GM21825 (cell line): ENCODE data around the gene SCN5A.
"Not testable (repeated sequence)": the region's sequence is repeated elsewhere in the genome, so short reads cannot be mapped to it uniquely, and the experiment has no call there.

Source experiments
- ATAC-seq: cut with Tn5 transposase; IDR thresholded peaks from one replicate; pipeline ENCODE4 v1.9.1; 2021; ENCODE audit warnings: mild to moderate bottlenecking, moderate library complexity; ENCODE audit not compliant: unreplicated experiment

Gene SCN5A

GRCh38 chr3:38580450-38581382 is 68.8 kb downstream of the SCN5A start:
- no peak for ATAC-seq

DNA sequence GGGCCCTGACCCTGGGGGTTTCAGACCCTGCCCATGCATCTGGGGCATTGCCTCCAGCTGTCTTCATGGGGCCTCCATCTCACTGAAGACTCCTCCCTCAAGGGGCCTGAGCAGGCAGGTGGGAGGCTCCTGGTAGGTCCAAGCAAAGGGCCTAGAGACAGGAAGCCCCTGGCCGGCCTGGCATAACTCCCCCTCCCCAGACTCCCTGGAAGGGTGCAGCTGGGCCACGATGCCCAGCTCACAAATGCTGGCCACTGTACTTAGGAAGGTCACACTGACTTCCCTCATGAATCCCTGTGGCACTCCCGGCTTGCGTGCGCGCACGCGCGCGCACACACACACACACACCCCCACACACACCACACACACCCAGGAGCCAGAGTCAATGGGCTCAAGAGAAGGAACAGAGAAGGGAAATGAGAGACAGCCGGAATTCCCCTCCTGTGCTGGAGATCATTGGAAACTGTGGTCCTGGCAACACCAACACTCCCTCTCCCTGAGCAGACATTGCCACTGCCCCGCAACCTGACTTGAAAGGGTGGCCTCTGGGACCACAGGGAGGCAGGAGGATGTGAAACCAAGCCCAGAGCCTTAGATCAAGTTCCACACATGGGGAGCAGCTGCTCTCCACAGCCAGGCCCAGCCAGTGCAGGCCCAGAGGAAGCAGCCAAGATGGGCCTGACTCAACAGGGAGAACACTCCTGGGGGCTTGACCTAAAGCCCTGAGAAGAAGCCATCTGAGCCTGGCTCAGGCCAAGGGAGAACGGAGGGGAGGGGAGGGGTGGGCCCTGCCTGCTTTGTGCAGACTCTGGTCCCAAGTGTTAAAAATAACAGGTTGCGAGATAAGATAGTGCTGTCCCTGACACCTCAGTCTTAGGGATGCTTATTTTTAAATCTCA is 69.7 kb downstream of the SCN5A start:
- ATAC-seq: no peak

DNA sequence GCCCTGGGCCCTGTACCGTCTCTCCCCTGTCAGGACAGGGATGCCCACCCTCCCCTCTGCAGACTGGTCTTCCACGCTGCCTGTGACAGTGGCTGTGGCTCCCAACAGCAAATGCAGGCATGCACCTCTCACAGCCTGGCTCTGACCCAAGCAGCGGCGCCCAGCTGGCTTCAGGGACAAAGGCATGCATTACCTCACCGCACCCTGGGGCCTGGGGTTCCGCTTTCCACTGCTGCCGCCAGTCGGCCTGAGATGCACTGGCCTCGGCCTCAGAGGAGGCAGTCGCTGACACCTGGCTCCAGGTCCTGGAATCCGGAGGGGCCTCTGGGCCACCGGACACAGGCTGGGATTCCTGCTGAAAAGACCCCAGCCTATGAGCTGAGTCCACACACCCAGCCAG is 70.3 kb downstream of the SCN5A start:
- ATAC-seq: no peak

DNA sequence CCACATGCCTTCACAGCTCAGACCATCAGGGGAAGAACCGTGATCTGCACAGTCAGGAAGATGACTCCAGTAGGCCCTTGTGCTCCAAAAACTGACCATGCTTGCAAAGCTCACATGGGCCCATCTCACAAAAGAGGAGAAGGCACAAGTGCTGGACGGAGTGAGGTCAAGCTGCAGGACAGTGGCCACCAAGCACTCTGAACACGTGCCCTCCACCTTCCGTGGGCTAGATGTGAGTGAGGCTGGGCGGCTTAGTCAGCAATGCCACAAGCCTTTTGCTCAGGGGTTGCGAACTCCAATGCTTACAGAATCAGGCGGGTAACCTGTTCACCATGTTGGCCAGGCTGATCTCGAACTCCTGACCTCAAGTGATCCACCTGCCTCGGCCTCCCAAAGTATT is 70.9 kb downstream of the SCN5A start:
- no peak for ATAC-seq

DNA sequence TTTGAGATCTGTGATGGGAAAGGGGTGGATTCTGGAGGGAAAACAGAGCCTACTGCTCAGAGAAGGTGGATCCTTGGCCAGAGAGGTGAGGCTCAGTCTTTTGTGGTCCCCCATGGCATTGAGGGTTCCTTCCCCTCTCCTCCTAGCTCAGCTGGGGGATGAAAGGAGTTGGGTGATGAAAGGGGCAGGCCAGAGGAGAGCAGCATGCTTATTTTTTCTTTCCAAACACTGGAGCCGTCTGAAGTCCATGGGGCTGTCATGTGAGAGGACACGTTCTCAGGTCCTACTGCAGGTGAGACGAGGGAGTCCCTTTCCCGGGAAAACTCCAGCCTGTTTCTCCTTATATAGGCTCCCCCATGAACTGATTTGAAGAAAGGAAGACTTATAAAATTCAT is 71.4 kb downstream of the SCN5A start:
- ATAC-seq: no peak

DNA sequence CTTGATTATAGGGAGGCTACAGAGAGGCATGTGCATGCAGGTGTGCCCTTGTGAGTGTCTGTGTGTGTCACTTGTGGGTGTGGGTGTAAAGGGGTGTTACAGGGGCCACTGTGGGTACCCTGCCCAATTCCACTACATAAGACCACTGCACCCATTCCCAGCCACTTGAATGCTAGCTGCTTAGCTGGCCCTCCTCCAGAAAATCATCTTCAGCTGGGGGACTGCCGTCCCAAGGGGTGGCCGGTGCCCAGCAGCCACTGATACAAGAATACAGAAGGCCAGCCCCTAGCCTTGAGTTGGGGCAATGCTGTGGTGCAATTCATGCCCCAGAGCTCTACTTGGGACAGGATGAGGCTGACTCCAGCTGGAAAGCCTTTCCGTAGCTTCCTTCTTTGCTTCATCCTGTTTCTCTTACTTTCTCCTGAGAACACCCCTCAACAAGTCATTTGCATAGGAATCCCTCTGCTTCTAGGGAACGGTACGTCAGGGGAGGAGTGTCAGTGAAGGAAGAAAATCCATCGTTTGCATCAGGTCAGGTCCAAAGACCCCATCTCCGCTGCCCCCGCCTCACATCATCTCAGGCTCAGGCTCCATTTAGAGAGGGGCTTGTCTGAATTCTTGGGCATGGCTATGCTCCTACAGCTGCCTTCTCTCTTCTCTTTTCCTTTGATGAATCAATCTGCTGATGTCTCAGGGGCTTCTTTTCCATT is 72.0 kb downstream of the SCN5A start:
- no peak for ATAC-seq

GRCh38 chr3:38576526-38577370 is 72.7 kb downstream of the SCN5A start:
- no peak for ATAC-seq

GRCh38 chr3:38576131-38576525 is 73.4 kb downstream of the SCN5A start:
- no peak for ATAC-seq

DNA sequence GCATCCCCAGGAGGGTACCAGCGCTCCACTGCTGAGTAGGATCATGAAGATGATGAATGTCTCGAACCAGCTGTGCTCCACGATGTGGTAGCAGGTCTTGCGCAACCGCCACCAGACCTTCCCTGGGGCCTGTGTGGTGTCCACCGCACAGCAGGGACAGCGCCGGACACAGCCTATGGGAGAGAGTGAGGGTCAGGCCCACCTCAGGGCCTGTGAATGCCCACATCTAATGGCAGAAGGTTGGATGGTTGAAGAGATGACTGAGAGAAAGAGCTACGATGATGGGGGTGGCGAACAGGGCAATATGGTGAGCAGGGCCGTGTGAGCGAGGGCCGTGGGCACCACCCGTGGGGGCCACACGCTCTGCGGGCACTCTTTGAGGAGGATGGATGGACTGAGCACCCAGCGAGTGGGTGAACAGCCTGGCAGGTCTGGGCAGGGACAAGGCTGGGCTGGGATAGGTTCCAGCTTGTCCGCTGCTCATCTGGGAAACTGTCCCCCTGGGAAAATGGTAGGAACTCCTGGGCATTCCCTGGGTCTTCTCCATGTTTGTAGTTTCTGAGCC is 74.1 kb downstream of the SCN5A start:
- no peak for ATAC-seq

- no peak for ATAC-seq
These were observed 74.8 kb downstream of the SCN5A start for GRCh38 chr3:38574411-38575278.

DNA sequence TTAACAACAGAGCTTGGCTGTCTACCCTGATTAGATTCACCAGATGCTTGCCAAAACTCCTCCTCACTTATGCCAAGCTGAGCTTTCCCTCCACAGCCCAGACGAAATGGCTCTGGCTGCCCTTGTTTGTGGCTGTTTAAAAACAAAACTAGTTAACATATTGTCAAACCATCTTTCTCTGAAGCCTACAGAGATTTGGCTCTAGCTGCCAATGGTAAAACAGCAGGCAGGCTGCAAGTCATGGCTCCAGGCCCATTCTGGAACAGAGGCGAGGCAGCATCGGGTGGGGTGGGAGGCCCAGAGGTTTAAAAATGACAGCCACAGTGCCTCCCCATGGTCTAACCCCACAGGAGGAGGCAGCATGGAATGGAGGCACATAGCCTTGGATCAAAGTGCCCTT is 75.9 kb downstream of the SCN5A start:
- no peak for ATAC-seq

DNA sequence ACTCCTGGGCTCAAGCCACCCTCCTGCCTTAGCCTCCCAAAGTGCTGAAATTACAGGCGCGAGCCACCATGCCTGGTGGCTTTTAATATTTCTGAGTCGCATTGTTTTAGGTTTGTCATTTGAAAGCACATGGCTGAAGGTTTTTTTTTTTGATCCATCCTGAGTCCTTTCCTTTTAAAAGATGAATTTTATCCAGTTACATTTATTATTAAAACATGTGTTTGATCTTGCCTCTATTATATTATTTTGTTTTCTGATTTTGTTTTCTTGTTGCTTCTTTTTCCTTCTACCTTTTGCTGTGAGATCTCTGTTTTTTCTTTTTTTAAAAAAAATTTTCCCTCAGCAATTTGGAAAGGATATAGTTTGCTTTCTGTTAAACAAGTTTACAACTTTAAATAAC is 76.4 kb downstream of the SCN5A start:
- ATAC-seq: no peak

DNA sequence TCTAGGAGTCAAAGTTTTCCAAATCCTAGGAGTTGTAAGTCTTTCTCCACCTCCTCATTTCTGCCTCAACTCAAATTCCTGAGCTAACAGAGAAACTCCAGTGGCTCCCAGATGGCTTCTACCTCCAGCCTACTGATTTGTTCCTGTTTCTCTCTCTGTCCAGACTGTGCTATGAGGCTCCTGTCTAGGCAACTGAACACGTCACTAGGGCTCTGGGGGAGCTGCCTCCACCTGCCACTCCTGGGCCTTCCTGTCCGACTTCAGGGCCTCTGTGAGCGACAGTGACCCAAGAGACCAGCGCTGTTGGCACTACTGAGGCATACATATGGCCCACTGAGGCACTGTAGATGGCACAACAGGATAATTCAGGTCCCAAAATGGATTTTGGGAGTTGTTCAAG is 82.0 kb downstream of the SCN5A start:
- no peak for ATAC-seq

- not testable (repeated sequence) for ATAC-seq
These were observed 82.7 kb downstream of the SCN5A start for GRCh38 chr3:38566794-38567193.

- no peak for ATAC-seq
These were observed 83.3 kb downstream of the SCN5A start for GRCh38 chr3:38566215-38566528.

- no peak for ATAC-seq
These were observed 83.9 kb downstream of the SCN5A start for GRCh38 chr3:38565339-38566214.

GRCh38 chr3:38564631-38565338 is 84.7 kb downstream of the SCN5A start:
- no peak for ATAC-seq

DNA sequence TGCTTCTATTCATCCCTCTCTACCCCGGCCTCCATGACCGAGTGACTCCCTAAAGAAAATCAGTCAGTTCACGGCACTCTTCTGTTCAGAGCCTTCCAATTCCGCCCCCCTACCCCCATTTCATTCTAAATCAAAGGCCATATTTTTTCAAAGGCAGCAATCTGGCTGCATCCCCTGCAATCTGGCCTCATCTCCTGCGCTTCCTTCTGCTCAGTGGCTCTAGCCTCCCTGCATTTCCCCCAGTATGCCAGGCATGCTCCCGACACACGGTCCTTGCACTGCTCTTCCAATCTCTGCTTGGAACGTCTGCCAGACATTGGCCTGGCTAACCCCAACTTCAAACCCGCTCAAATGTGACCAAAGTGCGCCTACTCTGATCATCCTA is 85.6 kb downstream of the SCN5A start:
- no peak for ATAC-seq
